Activated naive CD8-positive, alpha-beta T cell treated with anti-CD3 and anti-CD28 coated beads, Interleukin-2, amount 50 U/mL, for 24 hours (primary cell): ENCODE results near the gene WDR7.

Experiments
- ATAC-seq: fragments of 150-1000 bp; cut with Tn5 transposase; one replicate; pipeline ENCODE4 v1.10.0; 2021
- DNase-seq: peaks from one replicate; pipeline ENCODE4 v3.0.0; 2021
- H3K27ac Mint-ChIP-seq: one replicate; pipeline ENCODE4 v1.8.0; 2021; ENCODE audit warnings: mild to moderate bottlenecking, mixed read lengths
- H3K27me3 Mint-ChIP-seq: one replicate; pipeline ENCODE4 v1.8.0; 2021; ENCODE audit warnings: mixed read lengths
- H3K36me3 Mint-ChIP-seq: one replicate; pipeline ENCODE4 v1.8.0; 2021; ENCODE audit warnings: low read depth, mixed read lengths
- H3K4me1 Mint-ChIP-seq: one replicate; pipeline ENCODE4 v1.8.0; 2021; ENCODE audit warnings: mixed read lengths
- H3K4me3 Mint-ChIP-seq: one replicate; pipeline ENCODE4 v1.8.0; 2021; ENCODE audit warnings: mild to moderate bottlenecking, moderate library complexity, mixed read lengths
- H3K9me3 Mint-ChIP-seq: one replicate; pipeline ENCODE4 v1.8.0; 2021; ENCODE audit warnings: mixed read lengths

Gene WDR7

GRCh38 chr18:57081899-57082298 is 430.7 kb downstream of the WDR7 start:
- no peak for DNase-seq
- Mint-ChIP-seq H3K4me1 (peaks cover 38% of the 10 kb centered on the region), H3K9me3 (peaks cover 3% of the 10 kb centered on the region), H3K27ac (no peak overlapping the region), H3K4me3 (no peak overlapping the region), H3K27me3 (peaks cover 25% of the 10 kb centered on the region), H3K36me3 (no peaks in the 10 kb centered on the region)
- no peak for ATAC-seq

GRCh38 chr18:57083485-57083884 is 432.3 kb downstream of the WDR7 start:
- Mint-ChIP-seq H3K36me3 (no peaks in the 10 kb centered on the region), H3K27ac (no peak overlapping the region), H3K4me3 (no peak overlapping the region), H3K4me1 (peaks cover 25% of the 10 kb centered on the region), H3K27me3 (peaks cover 35% of the 10 kb centered on the region), H3K9me3 (peaks cover 3% of the 10 kb centered on the region)
- ATAC-seq (no peak), DNase-seq (no peak)

- no peak for ATAC-seq
- H3K36me3 Mint-ChIP-seq, result no peaks in the 10 kb centered on the region
- peaks cover 35% of the 10 kb centered on the region for H3K27me3 Mint-ChIP-seq
- no peak for DNase-seq
- peaks cover 20% of the 10 kb centered on the region for H3K4me1 Mint-ChIP-seq
- H3K9me3 Mint-ChIP-seq, result peaks cover 3% of the 10 kb centered on the region
- no peak overlapping the region for H3K27ac Mint-ChIP-seq
- peak overlapping the region; percentile 12 for H3K4me3 Mint-ChIP-seq
Measured at GRCh38 chr18:57084331-57085271, 433.4 kb downstream of the WDR7 start.

- H3K4me3 Mint-ChIP-seq, result no peak overlapping the region
- no peak overlapping the region for H3K27ac Mint-ChIP-seq
- peaks cover 40% of the 10 kb centered on the region for H3K27me3 Mint-ChIP-seq
- DNase-seq (no peak), ATAC-seq (no peak)
- H3K9me3 Mint-ChIP-seq, result peaks cover 2% of the 10 kb centered on the region
- no peaks in the 10 kb centered on the region for H3K36me3 Mint-ChIP-seq
- peaks cover 20% of the 10 kb centered on the region for H3K4me1 Mint-ChIP-seq
Measured at GRCh38 chr18:57085371-57085770, 434.2 kb downstream of the WDR7 start.

- no peak overlapping the region for H3K4me3 Mint-ChIP-seq
- H3K27me3 Mint-ChIP-seq, result peaks cover 39% of the 10 kb centered on the region
Measured at GRCh38 chr18:57086163-57086562, 435.0 kb downstream of the WDR7 start.

More at GRCh38 chr18:57086163-57086562, 435.0 kb downstream of the WDR7 start:
- ATAC-seq (no peak), DNase-seq (no peak)
- Mint-ChIP-seq H3K36me3 (no peaks in the 10 kb centered on the region), H3K4me1 (peaks cover 18% of the 10 kb centered on the region), H3K27ac (no peak overlapping the region), H3K9me3 (no peaks in the 10 kb centered on the region)
